Measurements from ENCODE around the gene CCDC157.

The CCDC157 gene

GRCh38 chr22:30338802-30339201 is 18.0 kb upstream of the CCDC157 start:
- DNase-seq (ENCODE audit: low read depth in 2 of 2) = no peak
- TF ChIP-seq, protein P1, sequence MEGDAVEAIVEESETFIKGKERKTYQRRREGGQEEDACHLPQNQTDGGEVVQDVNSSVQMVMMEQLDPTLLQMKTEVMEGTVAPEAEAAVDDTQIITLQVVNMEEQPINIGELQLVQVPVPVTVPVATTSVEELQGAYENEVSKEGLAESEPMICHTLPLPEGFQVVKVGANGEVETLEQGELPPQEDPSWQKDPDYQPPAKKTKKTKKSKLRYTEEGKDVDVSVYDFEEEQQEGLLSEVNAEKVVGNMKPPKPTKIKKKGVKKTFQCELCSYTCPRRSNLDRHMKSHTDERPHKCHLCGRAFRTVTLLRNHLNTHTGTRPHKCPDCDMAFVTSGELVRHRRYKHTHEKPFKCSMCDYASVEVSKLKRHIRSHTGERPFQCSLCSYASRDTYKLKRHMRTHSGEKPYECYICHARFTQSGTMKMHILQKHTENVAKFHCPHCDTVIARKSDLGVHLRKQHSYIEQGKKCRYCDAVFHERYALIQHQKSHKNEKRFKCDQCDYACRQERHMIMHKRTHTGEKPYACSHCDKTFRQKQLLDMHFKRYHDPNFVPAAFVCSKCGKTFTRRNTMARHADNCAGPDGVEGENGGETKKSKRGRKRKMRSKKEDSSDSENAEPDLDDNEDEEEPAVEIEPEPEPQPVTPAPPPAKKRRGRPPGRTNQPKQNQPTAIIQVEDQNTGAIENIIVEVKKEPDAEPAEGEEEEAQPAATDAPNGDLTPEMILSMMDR (IDR thresholded peaks at IDR 0.05; ENCODE audit: low read depth, low read length) = no peak
- H3K4me3 ChIP-seq (replicated peaks in 1 of 2; ENCODE audit: low read depth in 2 of 2, low read length in 2 of 2) = no peak overlapping the region

DNA sequence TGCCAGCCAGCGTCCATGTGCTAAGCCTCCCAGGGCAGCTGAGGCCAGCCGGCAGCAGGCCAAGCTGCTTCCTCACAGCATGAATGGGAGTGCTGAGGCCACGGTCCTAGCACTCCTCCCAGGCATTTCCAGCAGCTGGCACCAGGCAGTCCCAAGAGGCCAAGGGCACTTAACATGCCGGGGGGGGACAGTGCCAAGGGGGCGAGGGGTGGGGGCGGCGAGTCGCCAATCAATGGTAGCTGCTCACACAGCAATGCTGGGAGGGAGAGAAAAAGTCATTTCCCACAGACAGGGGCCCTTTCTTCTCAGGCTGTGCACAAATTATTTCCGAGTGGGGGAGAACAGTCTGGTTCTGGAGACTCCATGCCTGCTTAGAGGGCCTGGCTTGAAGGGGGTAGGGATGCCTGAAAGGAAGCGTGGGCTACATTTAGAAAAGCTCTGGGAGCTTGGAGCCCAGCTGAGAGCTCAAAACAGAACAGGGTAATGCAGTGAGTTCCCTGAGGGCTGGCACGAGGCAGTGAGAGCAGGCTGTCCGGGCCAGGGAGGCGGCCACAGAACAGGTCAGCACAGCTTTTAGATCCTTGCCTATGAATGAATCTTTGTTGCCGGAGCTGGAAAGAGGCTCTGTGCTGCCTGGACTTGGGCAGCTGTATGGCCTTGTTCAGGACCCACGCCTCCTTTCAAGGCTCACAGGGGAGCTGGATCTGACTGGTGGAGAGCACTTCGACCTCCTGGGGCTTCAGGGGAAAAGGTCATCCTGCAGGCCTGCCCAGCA is 15.7 kb upstream of the CCDC157 start:
- DNase-seq (ENCODE audit: low read depth in 2 of 2) = no peak
- TF ChIP-seq, protein P1 (IDR thresholded peaks at IDR 0.05; ENCODE audit: low read depth, low read length) = no peak
- no peak overlapping the region for H3K4me3 ChIP-seq (replicated peaks in 1 of 2; ENCODE audit: low read depth in 2 of 2, low read length in 2 of 2)

- H3K4me3 ChIP-seq (replicated peaks in 1 of 2; ENCODE audit: low read depth in 2 of 2, low read length in 2 of 2) = no peak overlapping the region
- no peak for DNase-seq (ENCODE audit: low read depth in 2 of 2)
- TF ChIP-seq, protein P1 (IDR thresholded peaks at IDR 0.05; ENCODE audit: low read depth, low read length) = no peak
These were observed 12.2 kb upstream of the CCDC157 start for GRCh38 chr22:30344447-30345200.

DNA sequence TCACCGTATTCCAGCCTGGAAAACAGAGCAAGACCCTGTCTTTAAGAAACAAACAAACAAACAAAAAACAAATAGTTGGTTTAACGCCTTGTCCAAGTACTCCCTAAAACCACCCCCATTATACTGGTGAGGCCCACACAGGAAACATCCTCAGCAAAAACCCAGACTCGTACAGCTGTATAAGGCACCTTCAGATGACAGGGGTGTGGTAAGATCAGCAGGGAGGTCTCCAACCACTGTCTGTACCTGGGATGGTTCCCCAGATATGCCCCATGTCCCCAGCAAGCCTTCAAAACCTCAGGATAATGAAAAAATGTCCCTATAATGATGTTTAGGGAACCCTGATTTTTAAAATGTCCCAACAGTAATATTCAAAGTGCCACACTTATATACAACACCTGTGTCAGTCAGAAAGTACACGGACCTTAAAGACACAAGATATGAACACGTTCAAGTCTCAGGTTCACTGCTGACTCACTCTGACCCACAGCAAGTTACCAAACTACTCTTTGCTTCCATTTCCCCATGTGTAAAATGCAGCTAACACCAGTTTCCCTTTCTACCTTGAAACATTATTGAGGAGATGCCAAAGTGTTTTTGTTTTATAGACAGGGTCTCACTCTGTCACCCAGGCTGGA is 9.4 kb upstream of the CCDC157 start:
- TF ChIP-seq, protein P1 (IDR thresholded peaks at IDR 0.05; ENCODE audit: low read depth, low read length) = no peak
- DNase-seq (ENCODE audit: low read depth in 2 of 2) = no peak
- H3K4me3 ChIP-seq (replicated peaks in 1 of 2; ENCODE audit: low read depth in 2 of 2, low read length in 2 of 2) = no peak overlapping the region

- DNase-seq (ENCODE audit: low read depth in 2 of 2) = no peak
- no peak overlapping the region for H3K4me3 ChIP-seq (replicated peaks in 1 of 2; ENCODE audit: low read depth in 2 of 2, low read length in 2 of 2)
- TF ChIP-seq, protein P1 (IDR thresholded peaks at IDR 0.05; ENCODE audit: low read depth, low read length) = no peak
These were observed 8.4 kb upstream of the CCDC157 start for GRCh38 chr22:30348404-30348803.

DNA sequence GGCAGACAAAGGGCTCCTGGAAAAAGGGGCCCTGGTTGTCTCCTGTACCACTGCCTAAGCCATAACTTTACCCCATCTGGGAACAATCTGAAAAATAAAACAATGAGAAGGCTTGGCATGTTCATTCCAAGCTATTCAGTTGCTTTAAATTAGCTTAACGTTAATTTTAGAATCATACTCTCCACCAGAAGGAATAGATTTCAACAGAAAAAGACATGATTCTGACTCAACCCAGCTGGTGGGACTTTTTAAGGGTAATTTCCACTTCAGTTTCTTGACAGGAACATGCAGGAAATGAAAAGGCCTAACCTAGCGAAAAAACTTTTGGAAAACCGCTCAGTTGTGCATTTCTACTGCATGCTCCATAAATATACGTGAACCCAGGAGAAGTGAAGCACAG is 8.0 kb upstream of the CCDC157 start:
- TF ChIP-seq, protein P1 (IDR thresholded peaks at IDR 0.05; ENCODE audit: low read depth, low read length) = no peak

More for the DNA sequence above, 8.0 kb upstream of the CCDC157 start:
- H3K4me3 ChIP-seq (replicated peaks in 1 of 2; ENCODE audit: low read depth in 2 of 2, low read length in 2 of 2) = no peak overlapping the region
- DNase-seq (ENCODE audit: low read depth in 2 of 2) = no peak
